Stimulated activated CD4-positive, alpha-beta T cell treated with anti-CD3 and anti-CD28 coated beads, Interleukin-1b, Interleukin-23, amount 100 ng/mL, for 24 hours (primary cell): ENCODE measurements around the gene CCDC192.

Experiments used
- DNase-seq, 4 experiments: peaks; one replicate each; pipeline ENCODE4 v3.0.0-alpha.2; 2020; ENCODE audit warnings: low read depth in 4 of 4, low spot score in 1 of 4

Gene CCDC192

GRCh38 chr5:127975961-127976360 is 272.8 kb downstream of the CCDC192 start:
- no peak for DNase-seq

- DNase-seq, result no peak
These were observed 273.3 kb downstream of the CCDC192 start for GRCh38 chr5:127976525-127976924.

GRCh38 chr5:127976991-127977717 is 274.0 kb downstream of the CCDC192 start:
- no peak for DNase-seq

- no peak for DNase-seq
These were observed 275.6 kb downstream of the CCDC192 start for GRCh38 chr5:127978738-127979300.

GRCh38 chr5:127979475-127979874 is 276.3 kb downstream of the CCDC192 start:
- DNase-seq, result no peak

- DNase-seq, result no peak
These were observed 277.7 kb downstream of the CCDC192 start for GRCh38 chr5:127980843-127981242.

- DNase-seq, result no peak
These were observed 278.3 kb downstream of the CCDC192 start for GRCh38 chr5:127981498-127981897.

- DNase-seq, result no peak
These were observed 282.7 kb downstream of the CCDC192 start for GRCh38 chr5:127985811-127986325.

GRCh38 chr5:127987354-127988145 is 284.4 kb downstream of the CCDC192 start:
- DNase-seq, result no peak

- DNase-seq, result no peak
These were observed 285.1 kb downstream of the CCDC192 start for GRCh38 chr5:127988146-127988760.
